Tibial artery (tissue), 4 donors: ENCODE results near the gene ANKRD44.

Experiments
- DNase-seq, 2 donors: peaks; one replicate each; pipeline ENCODE4 v3.0.0-alpha.2; 2019
- H3K27ac ChIP-seq, 2 donors: fragments of 200-600 bp; sonication (generic) in 1 of 2; 1 replicate in 1 of 2; 2 replicates in 1 of 2; pipeline ENCODE4 v1.5.1; 2018 to 2019; ENCODE audit warnings: mild to moderate bottlenecking in 1 of 2
- H3K27me3 ChIP-seq, 2 donors: fragments of 200-600 bp; sonication (generic) in 1 of 2; one replicate each; pipeline versions ENCODE4 v1.5.1 to v1.6.0; 2016 to 2019
- H3K36me3 ChIP-seq, 3 donors: fragments of 200-600 bp; sonication (generic) in 2 of 3; one replicate each; pipeline ENCODE4 v1.5.1; 2016 to 2019; ENCODE audit warnings: mild to moderate bottlenecking in 2 of 3
- H3K4me1 ChIP-seq, 4 donors: fragments of 200-600 bp; sonication (generic) in 2 of 4; 1 replicate in 3 of 4; 2 replicates in 1 of 4; pipeline ENCODE4 v1.5.1; 2016 to 2019
- H3K4me3 ChIP-seq, 2 donors: fragments of 200-600 bp; sonication (generic) in 1 of 2; 1 replicate in 1 of 2; 2 replicates in 1 of 2; pipeline ENCODE4 v1.5.1; 2018 to 2019; ENCODE audit warnings: mild to moderate bottlenecking in 2 of 2
- H3K9me3 ChIP-seq, 3 donors: fragments of 200-600 bp; sonication (generic) in 1 of 3; one replicate each; pipeline ENCODE4 v1.5.1; 2016 to 2019
- CTCF ChIP-seq, 2 experiments: fragments of 200-600 bp in 1 of 2; fragments of 450-650 bp in 1 of 2; IDR thresholded peaks; one replicate each; pipeline ENCODE4 v1.5.1; 2017 to 2019; ENCODE audit warnings: antibody characterized with exemption in 2 of 2, mild to moderate bottlenecking in 1 of 2, moderate library complexity in 1 of 2
- intact Hi-C: fragments of 100-400 bp; cut with DNase I; formaldehyde crosslinking; loops from one replicate; pipeline ENCODE4 v1.15.0; 2023; ENCODE audit warnings: low total_unique reads

Gene ANKRD44

GRCh38 chr2:197308996-197309690 lies 1.4 kb downstream of the ANKRD44 start:
- DNase-seq, result no peak
- Histone ChIP-seq H3K9me3 (no peaks in the 10 kb centered on the region), H3K27me3 (no peaks in the 10 kb centered on the region), H3K4me1 (peaks cover 0 to 62% (median 25%) of the 10 kb centered on the region in 4 donors), H3K4me3 (peak overlapping the region; percentile 80 to 83), H3K36me3 (no peaks in the 10 kb centered on the region), H3K27ac (peak overlapping the region; percentile 79 to 86)
- TF ChIP-seq CTCF (IDR thresholded peaks at IDR 0.05), result no peak
- intact Hi-C loops, result no loop called here

GRCh38 chr2:197308585-197308984 lies 2.0 kb downstream of the ANKRD44 start:
- Histone ChIP-seq H3K36me3 (no peaks in the 10 kb centered on the region), H3K9me3 (no peaks in the 10 kb centered on the region), H3K27me3 (no peaks in the 10 kb centered on the region), H3K4me3 (peak overlapping the region in 1 of 2 donors; percentile 83), H3K27ac (peak overlapping the region; percentile 79 to 86), H3K4me1 (peaks cover 0 to 66% (median 25%) of the 10 kb centered on the region in 4 donors)
- intact Hi-C loops, result no loop called here
- TF ChIP-seq CTCF (IDR thresholded peaks at IDR 0.05), result no peak
- DNase-seq, result no peak

DNA sequence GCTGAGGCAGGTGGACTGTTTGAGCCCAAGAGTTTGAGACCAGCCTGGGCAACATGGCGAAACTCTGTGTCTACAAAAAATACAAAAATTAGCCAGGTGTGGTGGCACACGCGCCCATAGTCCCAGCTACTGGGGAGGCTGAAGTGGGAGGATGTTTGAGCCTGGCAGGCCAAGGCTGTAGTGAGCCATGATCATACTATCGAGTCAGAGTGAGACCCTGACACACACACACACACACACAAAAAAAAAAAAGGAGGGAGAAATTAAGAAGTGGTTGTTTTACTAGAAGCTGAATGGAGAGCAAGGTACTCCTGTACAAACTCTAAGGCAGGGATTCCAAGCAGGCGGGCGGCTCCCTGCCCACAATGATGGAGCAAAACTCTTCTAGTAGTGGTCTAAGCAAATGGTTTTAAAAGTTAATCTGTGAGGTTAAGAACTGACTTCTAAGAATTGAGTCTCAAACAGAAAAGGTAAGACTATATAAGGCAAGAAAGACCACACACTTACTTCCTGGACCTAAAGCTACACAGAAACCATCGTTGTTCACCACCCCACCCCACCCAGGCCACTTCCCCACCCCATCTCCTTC lies 2.6 kb downstream of the ANKRD44 start:
- H3K4me1 ChIP-seq, result peaks cover 0 to 66% (median 25%) of the 10 kb centered on the region in 4 donors
- H3K4me3 ChIP-seq, result no peak overlapping the region
- DNase-seq, result no peak
- no peaks in the 10 kb centered on the region for H3K27me3 ChIP-seq
- no peaks in the 10 kb centered on the region for H3K36me3 ChIP-seq
- H3K27ac ChIP-seq, result peak overlapping the region; percentile 79 to 86
- TF ChIP-seq CTCF (IDR thresholded peaks at IDR 0.05), result no peak
- H3K9me3 ChIP-seq, result no peaks in the 10 kb centered on the region
- intact Hi-C loops, result no loop called here

- intact Hi-C loops, result no loop called here
- H3K27ac ChIP-seq, result peak overlapping the region; percentile 79 to 86
- TF ChIP-seq CTCF (IDR thresholded peaks at IDR 0.05), result no peak
Measured at GRCh38 chr2:197307236-197307932, 3.2 kb downstream of the ANKRD44 start.

GRCh38 chr2:197306696-197307040 lies 3.9 kb downstream of the ANKRD44 start:
- Histone ChIP-seq H3K27ac (peak overlapping the region; percentile 68 to 86), H3K4me1 (peaks cover 0 to 74% (median 24%) of the 10 kb centered on the region in 4 donors), H3K4me3 (no peak overlapping the region), H3K27me3 (no peaks in the 10 kb centered on the region), H3K9me3 (no peaks in the 10 kb centered on the region), H3K36me3 (no peaks in the 10 kb centered on the region)
- intact Hi-C loops, result no loop called here
- DNase-seq, result peak; percentile 57 to 88
- TF ChIP-seq CTCF (IDR thresholded peaks at IDR 0.05), result no peak

More at GRCh38 chr2:197307236-197307932, 3.2 kb downstream of the ANKRD44 start:
- Histone ChIP-seq H3K4me3 (no peak overlapping the region), H3K4me1 (peaks cover 0 to 72% (median 25%) of the 10 kb centered on the region in 4 donors), H3K9me3 (no peaks in the 10 kb centered on the region), H3K27me3 (no peaks in the 10 kb centered on the region), H3K36me3 (no peaks in the 10 kb centered on the region)
- no peak for DNase-seq
